Stimulated activated CD8-positive, alpha-beta memory T cell treated with anti-CD3 and anti-CD28 coated beads, Interleukin-4, amount 100 ng/mL, for 48 hours (primary cell): ENCODE results near the gene CAMK2A.

Source experiments
- DNase-seq: peaks from one replicate; pipeline ENCODE4 v3.0.0-alpha.2; 2020

Gene CAMK2A

GRCh38 chr5:150299571-150300327 lies 10.2 kb upstream of the CAMK2A start:
- DNase-seq = no peak

DNA sequence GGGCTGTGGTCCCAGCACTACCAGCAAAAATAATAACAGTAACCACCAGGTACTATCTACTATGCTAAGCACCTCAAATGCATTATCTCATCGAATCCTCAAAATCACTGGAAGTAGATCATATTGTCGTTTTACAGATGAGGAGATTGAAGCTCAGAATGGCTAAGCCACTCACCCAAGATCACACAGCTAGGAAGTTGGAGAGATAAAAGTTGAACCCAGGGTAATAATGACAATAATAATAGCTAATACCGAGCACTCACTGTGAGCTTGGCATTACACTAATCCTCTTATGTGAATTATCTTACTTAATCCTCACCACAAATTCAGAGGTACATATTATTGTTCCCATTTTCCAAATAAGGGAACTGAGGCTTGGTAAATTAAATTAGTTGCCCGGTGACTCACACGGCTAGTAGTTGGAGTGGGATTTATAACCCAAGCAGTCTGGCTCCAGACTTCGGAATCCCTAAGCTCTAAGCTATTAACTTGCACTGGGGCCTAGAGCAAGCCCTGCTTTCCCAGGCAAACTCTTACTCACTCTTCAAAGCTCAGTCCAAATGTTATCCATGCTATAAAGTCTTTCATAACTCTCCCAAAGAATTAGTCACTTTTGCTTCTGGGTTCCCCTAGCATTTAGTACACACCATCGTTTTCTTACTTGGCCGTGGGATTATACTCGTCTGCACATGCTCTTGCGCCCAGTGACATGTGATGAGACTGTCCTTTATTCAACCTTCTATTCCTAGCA lies 9.3 kb upstream of the CAMK2A start:
- DNase-seq = no peak

DNA sequence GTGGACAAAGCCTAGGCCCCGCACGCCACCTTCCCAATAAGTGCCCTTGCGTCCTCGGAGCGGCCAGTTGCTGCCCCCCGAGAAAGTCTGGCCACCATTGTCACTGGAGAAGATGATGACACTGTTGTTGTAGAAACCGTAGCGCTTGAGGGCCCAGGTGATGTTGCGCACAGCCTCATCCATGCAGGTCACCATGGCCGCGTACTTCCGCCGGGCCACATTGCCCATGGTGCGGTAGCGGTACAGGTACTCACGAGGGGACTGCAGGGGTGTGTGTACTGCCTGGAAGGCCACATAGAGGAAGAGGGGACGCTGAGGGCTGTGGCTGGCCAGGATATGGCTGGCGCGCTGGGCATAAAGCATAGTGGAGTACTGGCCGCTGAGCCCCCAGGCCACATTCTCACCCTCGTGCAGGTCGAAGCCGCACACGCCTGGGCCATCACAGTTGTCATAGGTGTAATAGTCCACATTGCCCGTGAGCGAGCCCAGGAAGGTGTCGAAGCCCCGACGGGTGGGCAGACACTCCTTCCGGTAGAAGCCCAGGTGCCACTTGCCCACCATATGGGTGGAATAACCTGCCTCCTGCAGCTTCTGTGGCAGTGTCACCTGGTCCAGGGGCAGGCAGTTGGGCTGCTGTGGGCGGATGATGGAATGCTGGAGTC lies 8.5 kb upstream of the CAMK2A start:
- no peak for DNase-seq

DNA sequence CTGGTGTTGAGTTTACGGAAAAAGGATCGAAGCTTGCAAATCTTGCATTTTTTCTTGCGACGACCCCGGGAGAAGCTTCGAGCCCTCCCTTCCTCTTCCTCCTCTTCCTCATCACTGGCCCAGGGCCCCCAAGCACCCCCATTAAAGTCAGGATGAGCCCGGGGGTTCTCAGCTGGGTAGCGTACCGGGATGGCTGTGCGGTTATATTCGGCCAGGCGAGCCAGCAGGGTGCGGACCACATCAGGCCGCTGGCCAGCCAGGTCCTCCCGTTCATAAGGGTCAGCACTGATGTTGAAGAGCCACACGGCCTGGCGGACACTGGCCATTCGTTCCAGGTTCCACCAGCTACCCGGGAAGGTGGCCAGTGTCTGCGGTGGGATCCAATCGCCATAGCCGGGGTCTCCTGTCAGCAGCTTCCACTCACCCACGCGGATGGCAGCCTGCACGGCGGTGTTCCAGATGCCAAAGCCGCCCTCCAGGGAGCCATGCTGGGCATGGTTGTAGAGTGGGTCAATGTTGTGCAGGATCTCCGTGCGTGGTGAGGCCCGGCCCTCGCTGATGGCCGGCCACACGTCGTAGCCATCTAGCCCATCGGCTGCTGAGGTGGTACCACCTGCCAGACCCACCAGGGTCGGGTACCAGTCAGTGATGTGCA lies 7.8 kb upstream of the CAMK2A start:
- no peak for DNase-seq

DNA sequence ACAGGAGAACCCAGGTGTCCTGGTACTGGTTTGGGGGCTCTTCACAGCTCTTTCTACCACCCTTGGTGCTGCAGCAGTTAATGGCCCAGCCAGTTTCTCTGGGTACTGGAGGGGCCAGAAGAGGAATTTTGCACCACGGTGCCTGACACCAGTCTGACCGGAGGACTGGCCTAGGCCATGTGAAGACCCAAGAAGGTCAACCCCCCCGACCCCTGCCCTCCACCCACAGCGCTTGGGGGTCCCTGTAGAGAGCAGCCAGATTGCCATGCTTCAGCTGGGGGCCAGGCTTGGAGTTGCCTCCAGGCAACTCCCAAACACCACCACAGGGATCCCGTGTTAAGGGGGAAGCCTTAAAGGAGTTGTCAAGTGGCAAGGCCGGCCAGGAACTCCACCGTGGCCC lies 6.9 kb upstream of the CAMK2A start:
- DNase-seq = no peak

GRCh38 chr5:150295741-150296486 lies 6.3 kb upstream of the CAMK2A start:
- no peak for DNase-seq

- DNase-seq = no peak
These were observed 5.6 kb upstream of the CAMK2A start for GRCh38 chr5:150295172-150295634.

DNA sequence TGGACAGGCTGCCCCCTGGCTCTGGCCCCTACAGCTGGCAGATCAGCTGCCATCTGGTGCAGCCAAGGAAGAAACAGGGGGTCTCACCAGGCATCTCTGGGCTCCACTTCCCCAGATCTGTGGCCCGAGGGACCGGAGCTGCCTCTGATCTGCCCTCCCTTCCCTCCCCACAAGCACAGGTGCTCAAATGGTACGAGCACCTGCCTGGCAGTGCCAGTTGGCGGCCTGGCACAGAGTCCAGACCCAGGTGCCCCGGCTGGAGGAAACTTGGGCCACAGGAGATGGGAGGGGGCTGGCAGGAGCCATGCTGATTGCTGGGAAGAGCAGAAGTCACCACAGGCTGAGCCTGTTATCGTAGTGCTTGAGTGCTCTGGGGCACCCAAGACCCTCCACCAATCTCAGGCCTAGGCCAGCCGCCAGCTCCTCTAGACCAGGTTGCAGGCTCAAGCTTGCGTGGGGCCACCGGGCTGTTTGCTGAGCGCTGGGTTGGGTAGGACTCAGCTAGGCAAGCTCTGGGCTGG lies 5.0 kb upstream of the CAMK2A start:
- no peak for DNase-seq

GRCh38 chr5:150293091-150293941 lies 3.7 kb upstream of the CAMK2A start:
- no peak for DNase-seq

DNA sequence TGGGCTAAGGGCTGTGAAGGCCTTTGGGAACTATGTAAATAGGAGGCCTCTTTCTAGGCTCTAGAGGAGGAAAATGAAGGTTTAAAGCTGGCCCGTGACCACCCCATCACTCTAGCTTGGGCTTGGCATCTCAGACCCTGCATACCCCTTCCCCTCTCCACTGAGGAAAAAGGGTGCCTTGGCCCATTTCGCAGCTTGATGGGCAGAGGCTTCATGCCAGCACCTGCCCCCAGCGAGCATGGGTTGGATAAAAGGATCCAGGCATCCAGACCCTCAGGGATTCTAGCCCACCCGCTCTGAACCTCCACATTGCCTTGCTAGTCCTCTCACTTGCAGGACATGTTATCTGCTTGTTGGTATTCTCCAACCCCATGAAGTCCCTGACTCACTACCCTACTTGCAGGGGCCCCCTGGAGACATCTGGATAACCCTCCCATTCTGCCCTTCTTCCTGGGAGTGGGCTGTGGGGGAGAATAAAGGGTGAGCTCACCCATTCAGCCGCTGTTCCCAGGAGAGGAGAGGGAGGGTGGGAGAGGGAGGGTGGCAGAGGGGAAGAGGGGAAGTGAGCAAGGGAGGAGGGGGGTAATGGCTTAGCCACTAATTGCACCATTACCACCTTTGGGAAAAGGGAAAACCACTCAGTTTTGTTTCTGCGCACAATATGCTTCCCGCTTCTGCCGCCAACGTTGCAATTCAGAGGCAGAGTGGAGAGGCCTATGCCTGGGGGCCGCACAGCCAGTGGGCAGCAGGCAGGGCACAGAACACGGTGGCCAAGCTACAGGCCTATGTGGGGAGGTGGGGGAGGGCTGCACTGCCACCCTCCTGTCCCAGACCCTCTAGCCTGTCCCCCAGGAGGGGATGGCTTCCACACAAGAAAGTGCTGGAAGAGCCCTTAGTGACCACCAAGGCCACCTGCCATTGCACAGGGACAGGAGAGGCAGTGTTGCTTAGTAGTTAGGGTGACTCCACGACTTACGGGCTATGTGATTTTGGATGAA lies 2.1 kb upstream of the CAMK2A start:
- DNase-seq = no peak

GRCh38 chr5:150288791-150289190 lies 782 bp downstream of the CAMK2A start:
- no peak for DNase-seq

- DNase-seq = no peak
These were observed 1.2 kb downstream of the CAMK2A start for GRCh38 chr5:150288361-150288760.

DNA sequence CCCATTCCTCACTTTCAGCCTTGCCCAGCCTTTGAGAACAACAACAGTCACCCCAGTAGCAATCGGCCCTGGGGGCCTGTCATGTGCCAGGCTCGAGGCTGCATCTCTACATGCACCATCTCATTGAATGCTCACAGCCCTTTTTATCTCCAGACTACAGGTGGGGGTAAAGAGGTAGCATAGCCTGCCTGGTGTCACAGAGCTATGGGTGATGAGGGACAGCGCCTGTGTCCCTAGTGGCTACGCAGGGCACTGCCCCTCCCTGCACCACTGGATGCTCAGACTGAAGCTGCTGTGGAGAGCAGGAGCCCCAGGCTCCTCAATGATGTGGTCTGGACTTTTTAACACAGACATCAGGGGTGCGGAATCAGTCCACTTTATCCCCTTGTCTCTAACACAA lies 2.8 kb downstream of the CAMK2A start:
- DNase-seq = no peak

GRCh38 chr5:150285114-150285513 lies 4.5 kb downstream of the CAMK2A start:
- DNase-seq = no peak

DNA sequence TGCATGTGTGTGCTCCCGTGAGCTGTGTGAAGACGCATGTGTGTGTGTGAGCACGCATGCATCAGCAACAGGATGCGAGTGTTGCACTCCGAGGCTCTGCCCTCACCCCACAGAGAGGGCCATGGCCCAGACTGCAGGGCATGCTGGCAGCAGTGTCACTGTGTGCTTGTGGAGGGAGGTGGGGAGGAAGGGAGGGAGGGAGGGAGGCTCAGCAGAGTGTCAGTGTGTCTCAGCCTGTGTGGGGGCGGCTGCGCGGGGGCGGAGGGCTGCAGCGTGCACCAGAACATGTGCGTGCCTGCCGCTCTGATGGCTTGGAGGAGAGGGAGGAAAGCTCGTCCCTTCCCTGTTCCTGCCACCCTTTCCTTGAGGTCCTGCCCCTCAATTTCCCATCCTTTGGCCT lies 5.3 kb downstream of the CAMK2A start:
- DNase-seq = no peak

GRCh38 chr5:150283904-150284303 lies 5.7 kb downstream of the CAMK2A start:
- no peak for DNase-seq

- DNase-seq = no peak
These were observed 7.6 kb downstream of the CAMK2A start for GRCh38 chr5:150281987-150282386.

GRCh38 chr5:150279330-150280020 lies 10.1 kb downstream of the CAMK2A start:
- DNase-seq = no peak

DNA sequence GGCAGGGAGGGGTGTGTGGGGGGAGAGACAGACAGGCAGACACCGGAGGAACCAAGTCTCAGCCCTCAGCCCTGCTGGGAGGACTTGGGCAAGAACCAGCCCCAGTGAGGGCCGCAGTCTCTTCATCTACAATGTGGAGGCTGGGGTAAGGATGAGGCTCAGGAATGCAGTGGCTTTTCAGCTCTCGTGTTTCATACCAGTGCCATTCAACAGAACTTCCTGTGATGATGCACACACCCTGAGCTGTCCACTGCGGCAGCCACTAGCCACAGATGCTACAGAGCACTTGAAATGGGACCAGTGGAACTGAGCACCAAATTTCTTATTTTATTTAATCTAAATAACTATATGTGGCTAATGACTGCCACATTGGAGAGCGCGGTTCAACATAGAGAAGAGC lies 10.7 kb downstream of the CAMK2A start:
- DNase-seq = no peak
